ENCODE data around the gene TENT4B.

TENT4B gene

DNA sequence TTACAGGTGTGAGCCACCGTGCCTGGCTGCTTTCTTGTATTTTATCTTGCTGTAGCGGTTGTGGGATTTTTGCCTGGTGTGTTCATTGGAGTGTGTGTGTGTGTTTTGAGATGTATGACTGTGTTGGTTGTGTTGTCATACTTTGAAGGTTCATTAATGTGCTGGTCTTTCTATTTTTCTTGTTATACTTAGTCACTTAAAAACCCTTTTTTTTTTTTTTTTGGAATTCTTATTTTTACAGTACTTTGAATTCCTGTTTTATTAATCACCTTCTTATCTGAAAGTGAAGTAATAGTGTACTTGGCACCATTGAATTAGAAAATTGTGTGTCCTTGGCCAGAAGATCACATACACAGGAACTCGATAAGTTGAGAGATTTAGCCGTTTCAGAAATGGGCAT lies 30.2 kb downstream of the TENT4B start:
- no peak overlapping the region for H3K4me3 ChIP-seq (ENCODE audit: low read depth, low read length)
- H3K27me3 ChIP-seq = no peaks in the 10 kb centered on the region
- H3K4me1 ChIP-seq = no peaks in the 10 kb centered on the region
- H3K36me3 ChIP-seq = peaks cover 3% of the 10 kb centered on the region; the same call in 1 of the 2 replicates
- TF ChIP-seq, protein P1, sequence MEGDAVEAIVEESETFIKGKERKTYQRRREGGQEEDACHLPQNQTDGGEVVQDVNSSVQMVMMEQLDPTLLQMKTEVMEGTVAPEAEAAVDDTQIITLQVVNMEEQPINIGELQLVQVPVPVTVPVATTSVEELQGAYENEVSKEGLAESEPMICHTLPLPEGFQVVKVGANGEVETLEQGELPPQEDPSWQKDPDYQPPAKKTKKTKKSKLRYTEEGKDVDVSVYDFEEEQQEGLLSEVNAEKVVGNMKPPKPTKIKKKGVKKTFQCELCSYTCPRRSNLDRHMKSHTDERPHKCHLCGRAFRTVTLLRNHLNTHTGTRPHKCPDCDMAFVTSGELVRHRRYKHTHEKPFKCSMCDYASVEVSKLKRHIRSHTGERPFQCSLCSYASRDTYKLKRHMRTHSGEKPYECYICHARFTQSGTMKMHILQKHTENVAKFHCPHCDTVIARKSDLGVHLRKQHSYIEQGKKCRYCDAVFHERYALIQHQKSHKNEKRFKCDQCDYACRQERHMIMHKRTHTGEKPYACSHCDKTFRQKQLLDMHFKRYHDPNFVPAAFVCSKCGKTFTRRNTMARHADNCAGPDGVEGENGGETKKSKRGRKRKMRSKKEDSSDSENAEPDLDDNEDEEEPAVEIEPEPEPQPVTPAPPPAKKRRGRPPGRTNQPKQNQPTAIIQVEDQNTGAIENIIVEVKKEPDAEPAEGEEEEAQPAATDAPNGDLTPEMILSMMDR (IDR thresholded peaks at IDR 0.05; ENCODE audit: low read depth, low read length) = no peak
- no peaks in the 10 kb centered on the region; the same call in 1 of the 2 replicates for H3K9me3 ChIP-seq
- DNase-seq = no peak

DNA sequence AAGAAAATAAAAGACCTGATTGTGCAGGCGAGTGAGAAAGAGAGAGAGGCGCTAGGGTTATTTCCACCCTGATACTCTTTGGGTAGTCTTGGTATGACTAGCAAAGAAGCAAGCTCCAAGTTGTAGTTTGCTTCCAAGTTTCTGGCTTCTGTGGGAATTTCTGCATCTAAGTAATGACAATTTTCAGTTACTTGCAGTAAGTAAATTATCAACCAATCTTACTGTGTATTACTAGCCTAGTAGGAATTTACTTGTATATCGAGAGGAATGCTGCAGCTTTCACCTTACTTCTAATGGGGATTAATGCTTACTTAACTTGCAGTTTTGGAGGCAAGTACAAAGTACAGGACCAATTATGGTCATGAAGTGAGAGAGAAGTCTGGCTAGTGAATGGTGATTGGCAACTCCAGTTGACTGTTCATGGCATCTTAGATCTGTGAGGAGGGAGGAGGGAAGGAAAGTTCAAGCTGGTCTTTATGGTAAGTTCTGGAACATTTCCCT lies 31.9 kb downstream of the TENT4B start:
- H3K4me3 ChIP-seq (ENCODE audit: low read depth, low read length) = no peak overlapping the region
- H3K4me1 ChIP-seq = no peaks in the 10 kb centered on the region
- H3K9me3 ChIP-seq = no peaks in the 10 kb centered on the region; the same call in 1 of the 2 replicates
- no peak for DNase-seq
- H3K36me3 ChIP-seq = peaks cover 3% of the 10 kb centered on the region; the same call in 1 of the 2 replicates
- no peaks in the 10 kb centered on the region for H3K27me3 ChIP-seq
- TF ChIP-seq, protein P1 (IDR thresholded peaks at IDR 0.05; ENCODE audit: low read depth, low read length) = no peak

DNA sequence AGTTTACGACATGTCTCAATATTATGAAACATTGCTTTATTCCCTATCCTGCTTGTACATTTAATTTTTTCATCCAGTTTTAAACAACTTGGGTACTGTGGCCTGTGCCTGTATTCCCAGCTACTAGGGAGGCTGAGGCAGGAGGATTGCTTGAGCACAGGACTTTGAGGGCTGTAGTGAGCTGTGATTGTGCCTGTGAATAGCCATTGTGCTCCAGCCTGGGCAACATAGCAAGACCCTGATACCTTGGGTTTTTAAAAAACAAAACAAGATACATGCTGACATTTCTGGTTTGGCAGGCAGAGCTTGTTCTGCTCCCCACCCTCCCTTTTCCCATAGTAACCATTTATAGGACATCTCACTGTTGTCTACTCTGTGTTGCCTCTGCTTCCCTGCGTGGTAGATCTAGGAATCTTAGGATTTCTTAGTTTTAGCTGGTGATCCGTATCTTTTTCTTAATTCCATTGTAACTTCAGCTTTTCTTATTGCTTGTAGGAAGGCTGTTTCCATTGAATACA lies 35.6 kb downstream of the TENT4B start:
- peaks cover 3% of the 10 kb centered on the region; the same call in 1 of the 2 replicates for H3K36me3 ChIP-seq

DNA sequence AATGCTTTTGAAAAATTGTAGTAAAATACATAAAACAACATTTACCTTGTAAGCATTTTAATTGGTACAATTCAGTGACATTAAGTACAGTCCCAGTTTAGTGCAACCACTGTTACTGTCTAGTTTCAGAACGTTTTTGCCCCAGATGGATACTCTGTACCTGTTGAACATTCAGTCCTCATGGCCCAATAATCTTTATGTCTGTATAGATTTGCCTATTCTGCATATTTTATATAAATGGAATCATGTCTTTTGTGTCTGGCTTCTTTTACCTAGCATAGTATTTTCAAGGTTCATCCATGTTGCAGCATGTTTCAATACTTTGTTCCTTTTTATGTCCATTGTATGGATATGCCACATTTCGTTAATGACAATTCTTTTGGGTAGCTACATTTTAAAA lies 37.2 kb downstream of the TENT4B start:
- no peaks in the 10 kb centered on the region for H3K27me3 ChIP-seq
- TF ChIP-seq, protein P1 (IDR thresholded peaks at IDR 0.05; ENCODE audit: low read depth, low read length) = no peak
- no peaks in the 10 kb centered on the region for H3K9me3 ChIP-seq

More for the DNA sequence above, 35.6 kb downstream of the TENT4B start:
- TF ChIP-seq, protein P1 (IDR thresholded peaks at IDR 0.05; ENCODE audit: low read depth, low read length) = no peak
- H3K4me3 ChIP-seq (ENCODE audit: low read depth, low read length) = no peak overlapping the region
- no peaks in the 10 kb centered on the region for H3K4me1 ChIP-seq
- no peaks in the 10 kb centered on the region for H3K9me3 ChIP-seq
- no peaks in the 10 kb centered on the region for H3K27me3 ChIP-seq
- DNase-seq = no peak

DNA sequence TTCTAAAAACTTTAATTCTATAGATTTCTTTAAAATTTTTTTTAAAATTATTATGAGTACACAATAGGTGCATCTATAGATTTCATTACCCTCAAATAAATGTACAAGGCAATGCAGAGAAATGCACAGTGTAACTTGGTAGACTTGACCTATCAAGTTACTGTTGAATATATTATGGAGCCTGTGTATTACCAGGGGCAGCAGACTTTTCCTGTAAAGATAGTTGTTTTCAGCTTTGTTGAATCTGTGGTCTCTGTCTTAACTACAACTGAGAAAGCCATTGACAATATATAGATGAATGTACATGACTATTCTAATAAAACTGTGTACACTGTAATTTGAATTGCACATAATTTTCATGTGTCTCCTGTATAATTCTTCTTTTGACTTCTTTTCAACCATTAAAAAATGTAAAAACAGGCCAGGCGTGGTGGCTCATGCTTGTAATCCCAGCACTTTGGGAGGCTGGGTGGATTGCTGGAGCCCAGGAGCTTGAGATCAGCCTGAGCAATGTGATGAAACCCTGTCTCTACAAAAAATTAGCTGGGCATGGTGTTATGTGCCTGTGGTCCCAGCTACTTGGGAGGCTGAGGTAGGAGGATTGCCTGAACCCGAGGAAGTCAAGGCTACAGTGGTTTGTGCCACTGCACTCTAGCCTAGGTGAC lies 39.4 kb downstream of the TENT4B start:
- Histone ChIP-seq H3K4me3 (ENCODE audit: low read depth, low read length) (no peak overlapping the region), H3K27me3 (no peaks in the 10 kb centered on the region), H3K4me1 (no peaks in the 10 kb centered on the region), H3K9me3 (no peaks in the 10 kb centered on the region), H3K36me3 (no peaks in the 10 kb centered on the region)
- no peak for DNase-seq
- TF ChIP-seq, protein P1 (IDR thresholded peaks at IDR 0.05; ENCODE audit: low read depth, low read length) = no peak

More for the DNA sequence above, 37.2 kb downstream of the TENT4B start:
- no peak for DNase-seq
- Histone ChIP-seq H3K36me3 (peaks cover under 1% of the 10 kb centered on the region; the same call in 1 of the 2 replicates), H3K4me1 (no peaks in the 10 kb centered on the region), H3K4me3 (ENCODE audit: low read depth, low read length) (no peak overlapping the region)

DNA sequence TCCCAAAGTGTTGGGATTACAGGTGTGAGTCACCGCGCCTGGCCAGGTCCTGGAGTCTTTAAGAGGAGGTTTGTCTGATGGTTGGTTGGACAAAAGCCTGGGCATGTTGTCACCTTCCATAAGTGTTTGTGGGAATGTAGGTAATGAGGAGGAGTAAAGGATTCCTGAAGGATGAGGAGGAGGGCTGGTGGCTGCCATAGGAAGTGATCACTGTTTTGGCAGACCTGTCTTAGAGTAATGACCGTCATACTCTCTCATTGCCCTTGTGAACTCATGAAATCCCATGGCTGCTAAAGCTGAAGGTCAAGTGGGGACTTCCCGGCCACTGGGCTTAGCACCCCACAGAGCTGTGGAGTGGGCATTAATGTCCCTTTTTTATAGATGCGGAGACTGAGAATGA lies 40.5 kb downstream of the TENT4B start:
- DNase-seq = no peak
- Histone ChIP-seq H3K4me1 (no peaks in the 10 kb centered on the region), H3K27me3 (no peaks in the 10 kb centered on the region), H3K36me3 (no peaks in the 10 kb centered on the region), H3K9me3 (no peaks in the 10 kb centered on the region), H3K4me3 (ENCODE audit: low read depth, low read length) (no peak overlapping the region)
- TF ChIP-seq, protein P1 (IDR thresholded peaks at IDR 0.05; ENCODE audit: low read depth, low read length) = no peak
